ENCODE results near the gene DAB1. TPM values are rescaled to one million over a fixed set of nuclear protein-coding genes. Genes with fewer than 3 reads are reported as not detected.

DAB1 gene
- total RNA-seq, 2 donors from 2014 or later, result not detected

DNA sequence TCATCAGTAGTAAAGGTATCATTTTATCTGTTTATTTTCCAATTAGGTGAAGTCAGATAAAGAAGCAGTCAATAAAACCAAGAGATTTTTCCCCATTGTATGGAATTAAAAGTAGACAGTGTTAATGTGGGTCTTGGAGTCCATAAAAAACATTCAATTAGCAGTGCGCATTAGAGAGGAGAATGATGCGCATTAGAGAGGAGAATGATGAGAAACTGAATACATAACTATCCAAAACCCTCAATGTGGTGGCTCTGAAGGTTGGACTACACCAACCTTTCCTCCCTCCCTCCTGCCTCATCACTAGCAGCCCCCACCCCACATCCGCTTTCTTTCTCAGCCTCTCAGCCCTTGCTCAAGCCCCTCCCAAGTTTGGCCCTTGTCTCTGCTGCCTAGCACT is 99.5 kb downstream of the DAB1 start:
- TF ChIP-seq, protein P1, sequence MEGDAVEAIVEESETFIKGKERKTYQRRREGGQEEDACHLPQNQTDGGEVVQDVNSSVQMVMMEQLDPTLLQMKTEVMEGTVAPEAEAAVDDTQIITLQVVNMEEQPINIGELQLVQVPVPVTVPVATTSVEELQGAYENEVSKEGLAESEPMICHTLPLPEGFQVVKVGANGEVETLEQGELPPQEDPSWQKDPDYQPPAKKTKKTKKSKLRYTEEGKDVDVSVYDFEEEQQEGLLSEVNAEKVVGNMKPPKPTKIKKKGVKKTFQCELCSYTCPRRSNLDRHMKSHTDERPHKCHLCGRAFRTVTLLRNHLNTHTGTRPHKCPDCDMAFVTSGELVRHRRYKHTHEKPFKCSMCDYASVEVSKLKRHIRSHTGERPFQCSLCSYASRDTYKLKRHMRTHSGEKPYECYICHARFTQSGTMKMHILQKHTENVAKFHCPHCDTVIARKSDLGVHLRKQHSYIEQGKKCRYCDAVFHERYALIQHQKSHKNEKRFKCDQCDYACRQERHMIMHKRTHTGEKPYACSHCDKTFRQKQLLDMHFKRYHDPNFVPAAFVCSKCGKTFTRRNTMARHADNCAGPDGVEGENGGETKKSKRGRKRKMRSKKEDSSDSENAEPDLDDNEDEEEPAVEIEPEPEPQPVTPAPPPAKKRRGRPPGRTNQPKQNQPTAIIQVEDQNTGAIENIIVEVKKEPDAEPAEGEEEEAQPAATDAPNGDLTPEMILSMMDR (IDR thresholded peaks at IDR 0.05), result no peak
- ATAC-seq (ENCODE audit: insufficient number of reproducible peaks, low FRiP score, low read depth) (no peak), DNase-seq (ENCODE audit: low spot score) (no peak)
- no peak overlapping the region for H3K27ac ChIP-seq
- H3K36me3 ChIP-seq, result no peaks in the 10 kb centered on the region
- H3K27me3 ChIP-seq (replicated peaks; ENCODE audit: insufficient read depth), result no peaks in the 10 kb centered on the region
- H3K4me3 ChIP-seq, result no peak overlapping the region
- H3K9me3 ChIP-seq, result no peaks in the 10 kb centered on the region
- no peaks in the 10 kb centered on the region for H3K4me1 ChIP-seq (ENCODE audit: control insufficient read depth in 1 of 2, low read depth in 2 of 2)

DNA sequence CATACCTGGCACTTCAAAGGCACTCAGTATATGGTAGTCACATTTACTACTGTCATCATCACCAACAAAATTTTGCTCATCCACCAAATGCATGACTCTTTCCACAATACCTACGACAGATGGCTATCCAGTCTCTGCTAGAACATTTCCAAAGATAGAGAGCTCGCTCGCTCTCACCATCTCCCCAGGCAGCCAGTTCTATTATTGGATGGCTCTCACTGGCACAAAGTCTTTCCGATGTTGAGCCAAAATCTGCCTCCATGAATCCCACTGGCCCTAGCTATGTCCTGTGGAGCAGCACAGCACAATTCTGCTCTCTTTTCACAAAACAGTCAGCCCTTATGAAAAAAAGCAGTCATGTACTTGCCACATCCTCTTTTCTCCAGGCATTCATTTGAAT is 102.1 kb downstream of the DAB1 start:
- Histone ChIP-seq H3K4me1 (ENCODE audit: control insufficient read depth in 1 of 2, low read depth in 2 of 2) (no peaks in the 10 kb centered on the region), H3K27me3 (replicated peaks; ENCODE audit: insufficient read depth) (no peaks in the 10 kb centered on the region), H3K27ac (no peak overlapping the region), H3K4me3 (no peak overlapping the region), H3K36me3 (no peaks in the 10 kb centered on the region), H3K9me3 (no peaks in the 10 kb centered on the region)
- TF ChIP-seq, protein P1 (IDR thresholded peaks at IDR 0.05), result no peak
- DNase-seq (ENCODE audit: low spot score) (no peak), ATAC-seq (ENCODE audit: insufficient number of reproducible peaks, low FRiP score, low read depth) (no peak)

GRCh38 chr1:57319791-57320190 is 104.1 kb downstream of the DAB1 start:
- Histone ChIP-seq H3K27me3 (replicated peaks; ENCODE audit: insufficient read depth) (no peaks in the 10 kb centered on the region), H3K36me3 (no peaks in the 10 kb centered on the region), H3K9me3 (no peaks in the 10 kb centered on the region), H3K4me1 (ENCODE audit: control insufficient read depth in 1 of 2, low read depth in 2 of 2) (no peaks in the 10 kb centered on the region), H3K27ac (no peak overlapping the region), H3K4me3 (no peak overlapping the region)
- DNase-seq (ENCODE audit: low spot score), result no peak
- ATAC-seq (ENCODE audit: insufficient number of reproducible peaks, low FRiP score, low read depth), result no peak
- TF ChIP-seq, protein P1 (IDR thresholded peaks at IDR 0.05), result no peak

- no peak overlapping the region for H3K27ac ChIP-seq
- no peaks in the 10 kb centered on the region for H3K27me3 ChIP-seq (replicated peaks; ENCODE audit: insufficient read depth)
- DNase-seq (ENCODE audit: low spot score) (no peak), ATAC-seq (ENCODE audit: insufficient number of reproducible peaks, low FRiP score, low read depth) (no peak)
- H3K36me3 ChIP-seq, result no peaks in the 10 kb centered on the region
- no peaks in the 10 kb centered on the region for H3K9me3 ChIP-seq
- no peak overlapping the region for H3K4me3 ChIP-seq
- TF ChIP-seq, protein P1 (IDR thresholded peaks at IDR 0.05), result no peak
- H3K4me1 ChIP-seq (ENCODE audit: control insufficient read depth in 1 of 2, low read depth in 2 of 2), result no peaks in the 10 kb centered on the region
These were observed 104.7 kb downstream of the DAB1 start for GRCh38 chr1:57319165-57319564.

DNA sequence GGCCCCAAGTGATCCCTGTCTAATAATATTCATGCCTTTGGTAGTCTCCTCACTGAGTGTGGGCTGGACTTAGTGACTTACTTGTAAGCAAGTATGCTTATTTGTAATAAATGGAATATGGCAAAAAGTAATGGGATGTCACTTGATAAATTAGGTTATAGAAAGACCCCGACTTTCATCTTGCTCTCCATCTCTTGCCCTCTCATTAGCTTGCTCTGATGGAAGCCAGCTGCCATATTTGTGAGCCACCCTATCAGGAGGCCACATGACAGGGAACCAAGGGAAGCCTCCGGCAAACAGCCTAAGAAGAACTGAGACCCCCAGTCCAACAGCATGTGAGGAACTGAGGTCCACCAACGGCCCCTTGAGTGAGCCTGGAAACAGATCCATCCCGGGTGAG is 107.0 kb downstream of the DAB1 start:
- ATAC-seq (ENCODE audit: insufficient number of reproducible peaks, low FRiP score, low read depth) (no peak), DNase-seq (ENCODE audit: low spot score) (no peak)
- Histone ChIP-seq H3K27me3 (replicated peaks; ENCODE audit: insufficient read depth) (no peaks in the 10 kb centered on the region), H3K9me3 (no peaks in the 10 kb centered on the region), H3K4me3 (no peak overlapping the region), H3K36me3 (no peaks in the 10 kb centered on the region), H3K27ac (no peak overlapping the region), H3K4me1 (ENCODE audit: control insufficient read depth in 1 of 2, low read depth in 2 of 2) (no peaks in the 10 kb centered on the region)
- TF ChIP-seq, protein P1 (IDR thresholded peaks at IDR 0.05), result no peak
